ENCODE measurements around the gene SLC5A2.
"Not testable (repeated sequence)": the region's sequence is repeated elsewhere in the genome, so short reads cannot be mapped to it uniquely, and the experiment has no call there.

SLC5A2 gene

GRCh38 chr16:31496670-31497069, 13.7 kb downstream of the SLC5A2 start:
- no peak for DNase-seq (ENCODE audit: low read depth in 2 of 2)

GRCh38 chr16:31498493-31498892, 15.6 kb downstream of the SLC5A2 start:
- DNase-seq (ENCODE audit: low read depth in 2 of 2), result no peak

GRCh38 chr16:31499928-31500327, 17.0 kb downstream of the SLC5A2 start:
- no peak for DNase-seq (ENCODE audit: low read depth in 2 of 2)

GRCh38 chr16:31501226-31501965, 18.5 kb downstream of the SLC5A2 start:
- no peak for DNase-seq (ENCODE audit: low read depth in 2 of 2)

GRCh38 chr16:31501966-31502348, 19.0 kb downstream of the SLC5A2 start:
- DNase-seq (ENCODE audit: low read depth in 2 of 2), result no peak

GRCh38 chr16:31502981-31503380, 20.1 kb downstream of the SLC5A2 start:
- no peak for DNase-seq (ENCODE audit: low read depth in 2 of 2)

GRCh38 chr16:31503555-31503954, 20.6 kb downstream of the SLC5A2 start:
- not testable (repeated sequence) for DNase-seq (ENCODE audit: low read depth in 2 of 2)

- DNase-seq (ENCODE audit: low read depth in 2 of 2), result no peak
Observed at GRCh38 chr16:31504159-31504558, 21.2 kb downstream of the SLC5A2 start.

- no peak for DNase-seq (ENCODE audit: low read depth in 2 of 2)
Observed at GRCh38 chr16:31505483-31505882, 22.6 kb downstream of the SLC5A2 start.

GRCh38 chr16:31507617-31507928, 24.6 kb downstream of the SLC5A2 start:
- no peak for DNase-seq (ENCODE audit: low read depth in 2 of 2)

- peak; percentile 63 to 67 for DNase-seq (ENCODE audit: low read depth in 2 of 2)
Observed at GRCh38 chr16:31507929-31508705, 25.2 kb downstream of the SLC5A2 start, which contains the start of gene RUSF1. Gene RUSF1 (minus strand): TSS chr16:31508391. CDS start chr16:31508373, 18 bp downstream.

GRCh38 chr16:31508706-31509195, 25.8 kb downstream of the SLC5A2 start:
- DNase-seq (ENCODE audit: low read depth in 2 of 2), result no peak

- DNase-seq (ENCODE audit: low read depth in 2 of 2), result no peak
Observed at GRCh38 chr16:31513126-31513525, 30.2 kb downstream of the SLC5A2 start.

- DNase-seq (ENCODE audit: low read depth in 2 of 2), result no peak
Observed at GRCh38 chr16:31513884-31514283, 31.0 kb downstream of the SLC5A2 start.

GRCh38 chr16:31517800-31518402, 35.0 kb downstream of the SLC5A2 start:
- no peak for DNase-seq (ENCODE audit: low read depth in 2 of 2)

GRCh38 chr16:31519759-31520431, 37.0 kb downstream of the SLC5A2 start:
- no peak for DNase-seq (ENCODE audit: low read depth in 2 of 2)

GRCh38 chr16:31521368-31521767, 38.4 kb downstream of the SLC5A2 start:
- DNase-seq (ENCODE audit: low read depth in 2 of 2), result no peak

GRCh38 chr16:31522071-31522470, 39.1 kb downstream of the SLC5A2 start:
- DNase-seq (ENCODE audit: low read depth in 2 of 2), result no peak

GRCh38 chr16:31523768-31524167, 40.8 kb downstream of the SLC5A2 start:
- not testable (repeated sequence) for DNase-seq (ENCODE audit: low read depth in 2 of 2)

GRCh38 chr16:31525113-31525512, 42.2 kb downstream of the SLC5A2 start:
- no peak for DNase-seq (ENCODE audit: low read depth in 2 of 2)

GRCh38 chr16:31527734-31528274, 44.9 kb downstream of the SLC5A2 start, which contains the start of gene AHSP:
Gene AHSP (plus strand): TSS chr16:31527900. CDS start chr16:31528140, 240 bp downstream.
- DNase-seq (ENCODE audit: low read depth in 2 of 2), result no peak
